Brain microvascular endothelial cell (primary cell): ENCODE data around the gene GABRA6.
"Not testable (repeated sequence)": the region's sequence is repeated elsewhere in the genome, so short reads cannot be mapped to it uniquely, and the experiment has no call there.

Experiments
- DNase-seq: peaks from one replicate; pipeline ENCODE4 v3.0.0-alpha.2; 2020
- H3K27ac ChIP-seq: fragments of 250-450 bp; sonication (Bioruptor Pico); 2 replicates; pipeline ENCODE4 v1.5.1; 2020; ENCODE audit warnings: mild to moderate bottlenecking, moderate library complexity
- H3K27me3 ChIP-seq: fragments of 250-450 bp; sonication (Bioruptor Pico); replicated peaks from 2 replicates; pipeline ENCODE4 v1.5.1; 2020; ENCODE audit warnings: mild to moderate bottlenecking
- H3K36me3 ChIP-seq: fragments of 250-450 bp; sonication (Bioruptor Pico); replicated peaks from 2 replicates; pipeline ENCODE4 v1.5.1; 2020; ENCODE audit warnings: mild to moderate bottlenecking
- H3K4me3 ChIP-seq: 2 replicates; pipeline ENCODE4 v1.5.1; 2011; ENCODE audit warnings: low read depth, mild to moderate bottlenecking, control low read depth, low read length, moderate library complexity
- CTCF ChIP-seq: IDR thresholded peaks from 2 replicates; pipeline ENCODE4 v1.5.1; 2011; ENCODE audit warnings: low read depth, mild to moderate bottlenecking, moderate library complexity, low read length, control low read depth, inconsistent platforms; ENCODE audit errors: missing control alignments
- in situ Hi-C: cut with HindIII; loops from 2 replicates; pipeline ENCODE4 v1.10.0; 2017; ENCODE audit warnings: low sequenced_read_pairs, low pct_ligation_motif_present

The GABRA6 gene

GRCh38 chr5:161685461-161685860 lies at the start of gene GABRA6:
TSS of gene GABRA6 (plus strand) at chr5:161685721. CDS start at chr5:161685990, 269 bp downstream.
- no peaks in the 10 kb centered on the region for H3K27me3 ChIP-seq
- H3K4me3 ChIP-seq, result no peak within 1 kb of the TSS
- H3K36me3 ChIP-seq, result no peaks in the 10 kb centered on the region
- DNase-seq, result no peak
- TF ChIP-seq CTCF, result no peak
- in situ Hi-C loops, result no loop called here
- no peak within 1 kb of the TSS for H3K27ac ChIP-seq

- in situ Hi-C loops, result no loop called here
- H3K4me3 ChIP-seq, result no peak overlapping the region
- no peaks in the 10 kb centered on the region for H3K27me3 ChIP-seq
- no peak overlapping the region for H3K27ac ChIP-seq
- TF ChIP-seq CTCF, result no peak
- H3K36me3 ChIP-seq, result no peaks in the 10 kb centered on the region
- DNase-seq, result no peak
These were observed 47.9 kb upstream of the GABRA6 start for GRCh38 chr5:161637591-161637990.

- no peak for DNase-seq
- no peak for TF ChIP-seq CTCF
- H3K27ac ChIP-seq, result no peak overlapping the region
- no peaks in the 10 kb centered on the region for H3K27me3 ChIP-seq
- H3K36me3 ChIP-seq, result no peaks in the 10 kb centered on the region
- no peak overlapping the region for H3K4me3 ChIP-seq
- in situ Hi-C loops, result no loop called here
These were observed 44.1 kb upstream of the GABRA6 start for GRCh38 chr5:161641444-161641843.

GRCh38 chr5:161645264-161645663 lies 40.3 kb upstream of the GABRA6 start:
- Histone ChIP-seq H3K4me3 (no peak overlapping the region), H3K27ac (no peak overlapping the region), H3K27me3 (no peaks in the 10 kb centered on the region), H3K36me3 (no peaks in the 10 kb centered on the region)
- in situ Hi-C loops, result no loop called here
- TF ChIP-seq CTCF, result no peak
- DNase-seq, result no peak

- in situ Hi-C loops, H3K27me3 ChIP-seq, H3K36me3 ChIP-seq, DNase-seq, H3K4me3 ChIP-seq, H3K27ac ChIP-seq: not testable (repeated sequence)
These were observed 33.6 kb upstream of the GABRA6 start for GRCh38 chr5:161651926-161652325.

GRCh38 chr5:161660806-161661205 lies 24.7 kb upstream of the GABRA6 start:
- no peaks in the 10 kb centered on the region for H3K27me3 ChIP-seq
- no peak overlapping the region for H3K4me3 ChIP-seq
- no peaks in the 10 kb centered on the region for H3K36me3 ChIP-seq
- no peak for DNase-seq
- H3K27ac ChIP-seq, result no peak overlapping the region
- in situ Hi-C loops, result no loop called here
- TF ChIP-seq CTCF, result no peak

GRCh38 chr5:161663431-161663830 lies 22.1 kb upstream of the GABRA6 start:
- Histone ChIP-seq H3K4me3 (no peak overlapping the region), H3K27me3 (no peaks in the 10 kb centered on the region), H3K36me3 (no peaks in the 10 kb centered on the region), H3K27ac (no peak overlapping the region)
- in situ Hi-C loops, result no loop called here
- no peak for DNase-seq
- TF ChIP-seq CTCF, result no peak
